Left lobe of liver (tissue), 2 donors: ENCODE measurements around the gene ARHGDIB. TPM values are rescaled to one million over a fixed set of nuclear protein-coding genes. Genes with fewer than 3 reads are reported as not detected.
A peak's percentile ranks its signal among the peaks of the same experiment; 100 is the strongest.

ENCODE experiments used
- ATAC-seq: fragments of 200-7000 bp; cut with Tn5 transposase; one replicate; pipeline ENCODE4 v1.9.1; 2020; ENCODE audit warnings: mild to moderate bottlenecking, moderate library complexity
- DNase-seq: peaks from one replicate; pipeline ENCODE4 v3.0.0-alpha.2; 2020; ENCODE audit warnings: low spot score
- total RNA-seq: library from RNA; stranded (reverse); gene quantifications from one replicate; pipeline ENCODE4 v1.2.1, GENCODE V29; 2021
- donor health status: DM: no; HTN: no; CAD: no; lungs with moderate emphysema.
- donor health status: DM: no; HTN: yes; CAD: no.

The ARHGDIB gene
- total RNA-seq, 1 donor from 2014 or later: 22.3 TPM

GRCh38 chr12:14958361-14959125, 2.9 kb downstream of the ARHGDIB start:
- no peak for ATAC-seq
- no peak for DNase-seq

- no peak for ATAC-seq
Measured at GRCh38 chr12:14957551-14958168, 3.7 kb downstream of the ARHGDIB start.

GRCh38 chr12:14956905-14957304, 4.5 kb downstream of the ARHGDIB start:
- DNase-seq (no peak), ATAC-seq (no peak)

More at GRCh38 chr12:14957551-14958168, 3.7 kb downstream of the ARHGDIB start:
- DNase-seq: no peak

- DNase-seq (no peak), ATAC-seq (no peak)
Measured at GRCh38 chr12:14956024-14956891, 5.1 kb downstream of the ARHGDIB start.

GRCh38 chr12:14954269-14954668, 7.1 kb downstream of the ARHGDIB start:
- ATAC-seq (no peak), DNase-seq (no peak)

- ATAC-seq (no peak), DNase-seq (no peak)
Measured at GRCh38 chr12:14953752-14954151, 7.6 kb downstream of the ARHGDIB start.

GRCh38 chr12:14952299-14952921, 9.0 kb downstream of the ARHGDIB start:
- ATAC-seq (peak; percentile 32), DNase-seq (no peak)

- DNase-seq (no peak), ATAC-seq (no peak)
Measured at GRCh38 chr12:14951851-14952250, 9.6 kb downstream of the ARHGDIB start.

GRCh38 chr12:14950982-14951746, 10.2 kb downstream of the ARHGDIB start:
- ATAC-seq: no peak
- no peak for DNase-seq

GRCh38 chr12:14950421-14950820, 11.0 kb downstream of the ARHGDIB start:
- ATAC-seq (no peak), DNase-seq (no peak)

- no peak for DNase-seq
- no peak for ATAC-seq
Measured at GRCh38 chr12:14949631-14950030, 11.8 kb downstream of the ARHGDIB start.

GRCh38 chr12:14948672-14949071, 12.7 kb downstream of the ARHGDIB start:
- DNase-seq (no peak), ATAC-seq (peak; percentile 83)

- DNase-seq (no peak), ATAC-seq (no peak)
Measured at GRCh38 chr12:14946861-14947260, 14.5 kb downstream of the ARHGDIB start.

- ATAC-seq (no peak), DNase-seq (no peak)
Measured at GRCh38 chr12:14946162-14946561, 15.2 kb downstream of the ARHGDIB start.

- ATAC-seq: no peak
- DNase-seq: no peak
Measured at GRCh38 chr12:14942196-14942931, 19.0 kb downstream of the ARHGDIB start.

GRCh38 chr12:14941369-14941768, 20.0 kb downstream of the ARHGDIB start:
- ATAC-seq: no peak

GRCh38 chr12:14938301-14938700, 23.1 kb downstream of the ARHGDIB start, which contains the start of gene ERP27:
TSS of gene ERP27 (minus strand) at chr12:14938537. CDS start at chr12:14938508, 29 bp downstream.
- DNase-seq: no peak
- no peak for ATAC-seq

More at GRCh38 chr12:14941369-14941768, 20.0 kb downstream of the ARHGDIB start:
- DNase-seq: no peak

GRCh38 chr12:14937689-14938088, 23.7 kb downstream of the ARHGDIB start:
- no peak for DNase-seq

GRCh38 chr12:14937014-14937413, 24.4 kb downstream of the ARHGDIB start:
- ATAC-seq: no peak
- no peak for DNase-seq

More at GRCh38 chr12:14937689-14938088, 23.7 kb downstream of the ARHGDIB start:
- no peak for ATAC-seq
